ENCODE data around the gene CHST13.

CHST13 gene

DNA sequence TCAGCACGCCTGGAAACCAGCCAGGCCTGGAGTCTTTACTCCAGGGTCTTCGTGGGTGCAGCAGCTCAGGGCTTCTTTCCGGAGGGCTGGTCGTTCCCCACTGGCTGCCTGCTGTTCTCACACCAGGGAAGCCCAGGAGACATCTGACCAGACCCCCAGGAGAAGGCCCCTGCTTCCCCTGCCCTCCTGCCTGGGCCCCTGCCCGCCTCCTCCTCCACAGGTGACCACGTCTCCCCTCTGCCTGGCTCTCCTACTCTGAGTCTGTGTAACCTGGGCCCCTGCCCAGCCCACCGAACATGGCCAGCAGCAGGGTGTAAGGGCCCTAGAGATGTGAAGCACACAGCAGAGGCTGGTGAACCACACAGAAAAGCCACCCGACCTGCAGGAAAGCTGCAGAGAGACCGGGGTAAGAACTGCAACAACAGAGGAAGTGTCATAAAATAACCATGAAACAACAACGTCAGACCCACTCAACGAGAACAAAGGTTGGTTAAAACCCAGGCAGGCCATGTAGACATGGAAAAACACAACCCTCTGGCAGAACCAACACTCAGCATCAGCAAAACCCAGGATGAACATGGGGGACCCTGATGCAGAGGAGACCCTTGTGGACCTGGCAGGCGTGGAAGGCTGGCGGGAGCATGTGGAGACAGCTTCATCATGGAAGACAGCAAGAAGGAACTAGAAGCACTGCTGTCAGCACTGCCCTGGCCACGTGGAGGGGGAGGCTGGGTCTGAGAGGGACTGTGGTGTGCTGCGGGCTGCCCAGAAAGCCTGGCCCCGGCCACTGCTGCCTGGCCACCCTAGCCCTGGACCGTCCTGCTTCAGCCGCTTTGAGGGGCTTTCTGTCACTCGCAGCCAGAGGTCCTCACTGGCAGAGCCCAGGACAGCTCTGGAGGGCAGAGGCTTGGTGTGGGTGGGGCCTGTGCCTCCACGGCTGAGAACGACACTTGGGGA, 26.8 kb upstream of the CHST13 start:
- H3K27ac ChIP-seq = no peak overlapping the region
- TF ChIP-seq, protein P1, sequence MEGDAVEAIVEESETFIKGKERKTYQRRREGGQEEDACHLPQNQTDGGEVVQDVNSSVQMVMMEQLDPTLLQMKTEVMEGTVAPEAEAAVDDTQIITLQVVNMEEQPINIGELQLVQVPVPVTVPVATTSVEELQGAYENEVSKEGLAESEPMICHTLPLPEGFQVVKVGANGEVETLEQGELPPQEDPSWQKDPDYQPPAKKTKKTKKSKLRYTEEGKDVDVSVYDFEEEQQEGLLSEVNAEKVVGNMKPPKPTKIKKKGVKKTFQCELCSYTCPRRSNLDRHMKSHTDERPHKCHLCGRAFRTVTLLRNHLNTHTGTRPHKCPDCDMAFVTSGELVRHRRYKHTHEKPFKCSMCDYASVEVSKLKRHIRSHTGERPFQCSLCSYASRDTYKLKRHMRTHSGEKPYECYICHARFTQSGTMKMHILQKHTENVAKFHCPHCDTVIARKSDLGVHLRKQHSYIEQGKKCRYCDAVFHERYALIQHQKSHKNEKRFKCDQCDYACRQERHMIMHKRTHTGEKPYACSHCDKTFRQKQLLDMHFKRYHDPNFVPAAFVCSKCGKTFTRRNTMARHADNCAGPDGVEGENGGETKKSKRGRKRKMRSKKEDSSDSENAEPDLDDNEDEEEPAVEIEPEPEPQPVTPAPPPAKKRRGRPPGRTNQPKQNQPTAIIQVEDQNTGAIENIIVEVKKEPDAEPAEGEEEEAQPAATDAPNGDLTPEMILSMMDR (conservative IDR thresholded peaks at IDR 0.05) = no peak

DNA sequence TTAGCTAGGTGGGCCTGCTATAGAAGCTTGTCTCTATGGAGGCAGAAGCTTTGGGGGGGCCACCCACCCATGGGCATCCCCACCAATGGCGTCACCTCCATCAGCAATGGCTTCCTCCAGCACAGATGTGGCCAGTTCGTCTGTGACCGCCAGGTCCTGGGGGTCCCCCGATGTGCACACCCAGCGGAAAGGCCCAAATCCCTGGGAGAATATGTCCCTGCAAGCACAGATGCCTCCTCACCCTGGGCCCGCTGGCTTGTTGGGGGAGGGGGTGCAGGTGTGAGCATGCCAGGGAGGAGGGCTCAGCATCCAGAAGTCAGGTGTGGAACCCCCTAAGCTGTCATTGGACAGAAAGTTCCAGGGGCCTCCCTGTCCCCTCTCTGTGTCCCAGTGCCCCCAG, 26.0 kb upstream of the CHST13 start:
- TF ChIP-seq, protein P1 (conservative IDR thresholded peaks at IDR 0.05) = no peak
- H3K27ac ChIP-seq = no peak overlapping the region

DNA sequence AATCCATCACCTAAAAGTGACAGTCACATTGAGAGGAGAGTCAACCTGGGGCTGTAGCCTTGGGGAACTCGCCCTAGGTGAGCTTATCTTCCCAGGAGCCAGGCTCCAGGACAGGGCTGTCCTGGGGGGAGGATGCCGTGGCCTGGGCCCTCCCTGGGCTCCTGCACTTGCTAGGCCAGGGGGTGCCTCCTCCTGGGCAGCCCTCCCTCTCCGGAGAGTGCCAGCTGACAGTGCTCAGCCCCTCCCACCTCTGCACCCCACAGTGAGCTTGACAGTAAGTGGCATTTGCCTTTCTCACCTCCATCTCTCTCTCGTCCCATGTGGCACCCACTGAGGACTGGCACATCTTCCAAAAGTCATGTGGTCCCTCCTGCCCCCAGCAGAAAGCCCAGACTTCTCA, 25.5 kb upstream of the CHST13 start:
- TF ChIP-seq, protein P1 (conservative IDR thresholded peaks at IDR 0.05) = no peak
- no peak overlapping the region for H3K27ac ChIP-seq

DNA sequence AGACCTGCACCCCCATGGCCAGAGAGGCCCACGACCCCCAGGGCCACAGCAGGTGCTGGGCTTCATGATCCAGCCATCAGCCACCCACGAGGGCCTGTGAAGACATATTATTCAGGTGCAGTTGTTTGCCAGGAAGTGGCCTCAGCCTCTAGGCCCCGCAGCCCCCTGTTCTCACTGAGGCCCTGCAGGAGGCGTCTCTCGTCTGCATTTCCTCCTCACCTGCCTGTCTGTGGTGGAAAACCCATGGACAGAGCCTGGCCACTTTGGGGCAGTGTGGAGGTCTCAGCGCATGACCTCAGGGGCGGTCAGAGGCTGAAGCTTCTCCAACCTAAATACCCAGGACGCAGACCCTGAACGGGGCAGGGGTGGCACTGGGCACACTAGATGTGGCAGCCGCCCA, 25.0 kb upstream of the CHST13 start:
- TF ChIP-seq, protein P1 (conservative IDR thresholded peaks at IDR 0.05) = no peak
- H3K27ac ChIP-seq = no peak overlapping the region

DNA sequence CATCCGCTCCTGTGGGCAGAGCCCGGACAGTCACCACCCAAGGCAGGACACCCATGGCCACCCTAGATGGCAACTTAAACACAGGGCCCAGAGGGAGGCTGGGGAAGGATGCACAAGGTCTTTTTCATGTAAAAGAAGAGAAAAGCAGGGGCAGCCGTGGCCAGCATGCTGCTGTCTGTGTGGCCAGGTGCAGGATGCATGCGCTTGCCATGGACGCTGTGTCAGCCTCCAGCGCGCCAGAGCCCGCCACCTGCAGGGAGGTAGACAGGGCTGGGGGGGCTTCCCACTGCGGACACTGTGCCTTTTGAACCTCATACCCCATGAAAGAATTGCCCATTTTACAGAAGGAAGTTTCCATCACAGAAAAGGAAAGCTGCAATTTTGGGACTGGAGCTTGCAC, 24.6 kb upstream of the CHST13 start:
- TF ChIP-seq, protein P1 (conservative IDR thresholded peaks at IDR 0.05) = no peak

DNA sequence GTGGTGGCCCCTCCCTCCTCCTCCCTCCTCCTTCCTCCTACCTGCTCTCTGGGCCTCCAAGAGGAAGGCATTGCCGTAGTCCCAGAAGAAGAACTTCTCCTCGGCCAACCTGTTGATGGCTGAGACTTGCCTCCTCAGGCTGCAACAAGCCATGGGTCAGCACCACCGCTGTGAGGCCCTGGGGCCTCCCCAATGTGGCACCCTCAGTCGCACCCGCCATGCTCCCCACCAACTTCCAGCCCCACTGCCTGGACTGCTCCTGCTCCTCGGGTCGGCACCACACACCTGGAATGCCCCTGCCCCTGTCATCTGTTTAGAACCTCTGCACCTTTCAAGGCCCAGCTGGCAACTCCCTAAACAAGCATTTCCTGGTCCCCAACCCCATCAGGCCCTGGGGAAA, 23.9 kb upstream of the CHST13 start:
- no peak overlapping the region for H3K27ac ChIP-seq
- TF ChIP-seq, protein P1 (conservative IDR thresholded peaks at IDR 0.05) = no peak

More for the DNA sequence above, 24.6 kb upstream of the CHST13 start:
- H3K27ac ChIP-seq = no peak overlapping the region

DNA sequence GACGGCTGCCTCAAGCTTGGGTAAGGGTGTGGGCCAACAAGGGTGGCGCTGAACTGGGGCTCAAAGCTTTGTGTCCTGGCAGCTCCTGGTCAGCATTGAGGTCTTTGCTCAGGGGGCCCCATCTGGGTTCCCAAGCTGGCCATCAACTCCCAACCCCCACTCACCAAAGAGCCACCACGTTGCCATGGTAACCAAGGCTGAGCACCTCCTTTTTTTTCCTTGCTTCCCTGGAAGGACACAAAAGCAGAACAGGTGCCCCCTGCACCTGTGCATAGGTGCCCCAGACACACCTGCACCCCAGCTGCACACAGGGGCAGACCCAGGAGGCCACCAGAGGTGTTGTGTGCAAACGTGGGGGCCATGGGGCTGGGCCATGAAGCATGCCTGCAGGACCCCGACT, 22.9 kb upstream of the CHST13 start:
- no peak overlapping the region for H3K27ac ChIP-seq
- TF ChIP-seq, protein P1 (conservative IDR thresholded peaks at IDR 0.05) = no peak
